ENCODE data around the gene CES1. TPM values are rescaled to one million over a fixed set of nuclear protein-coding genes. Genes with fewer than 3 reads are reported as not detected.

The CES1 gene
- total and polyA plus RNA-seq, 2 experiments from 2014 or later: 0.76 TPM; not detected in 1

- Histone ChIP-seq H2AFZ (no peak overlapping the region), H3K27me3 (replicated peaks; ENCODE audit: insufficient read depth) (no peaks in the 10 kb centered on the region), H3K79me2 (ENCODE audit: insufficient read depth) (no peaks in the 10 kb centered on the region), H3K4me2 (ENCODE audit: unreplicated experiment) (no peak overlapping the region), H4K20me1 (ENCODE audit: insufficient read depth) (no peaks in the 10 kb centered on the region), H3K36me3 (ENCODE audit: low read depth) (no peaks in the 10 kb centered on the region), H3F3A (ENCODE audit: insufficient read depth) (no peaks in the 10 kb centered on the region), H3K9me2 (ENCODE audit: insufficient read depth) (no peaks in the 10 kb centered on the region), H3K4me1 (ENCODE audit: insufficient read depth) (no peaks in the 10 kb centered on the region), H3K27ac (no peak overlapping the region), H3K9ac (no peak overlapping the region), H3K9me3 (ENCODE audit: low read depth) (no peaks in the 10 kb centered on the region), H3K4me3 (no peak overlapping the region)
- WGBS, 2 experiments (ENCODE audit: low coverage in 1 of 2, low lambda C conversion rate in 2 of 2, missing lambda C conversion rate in 2 of 2): 62 to 64% methylated on average over 7 of the region's 7 CpGs
- in situ Hi-C loops (cut with MboI): no loop called here
- TF ChIP-seq EZH2 (IDR thresholded peaks at IDR 0.05; ENCODE audit: insufficient read depth, poor library complexity, severe bottlenecking): no peak
- TF ChIP-seq EZH2phosphoT487 (IDR thresholded peaks at IDR 0.05; ENCODE audit: insufficient read depth, low read depth): no peak
- DNase-seq: no peak
Observed at GRCh38 chr16:55779402-55780094, 53.3 kb downstream of the CES1 start.

- Histone ChIP-seq H3K4me2 (ENCODE audit: unreplicated experiment) (no peak overlapping the region), H3K27me3 (replicated peaks; ENCODE audit: insufficient read depth) (no peaks in the 10 kb centered on the region), H2AFZ (no peak overlapping the region), H3K9me3 (ENCODE audit: low read depth) (no peaks in the 10 kb centered on the region), H3K9ac (no peak overlapping the region), H3K79me2 (ENCODE audit: insufficient read depth) (no peaks in the 10 kb centered on the region), H4K20me1 (ENCODE audit: insufficient read depth) (no peaks in the 10 kb centered on the region), H3K27ac (no peak overlapping the region), H3F3A (ENCODE audit: insufficient read depth) (no peaks in the 10 kb centered on the region), H3K9me2 (ENCODE audit: insufficient read depth) (no peaks in the 10 kb centered on the region), H3K36me3 (ENCODE audit: low read depth) (no peaks in the 10 kb centered on the region), H3K4me3 (no peak overlapping the region), H3K4me1 (ENCODE audit: insufficient read depth) (no peaks in the 10 kb centered on the region)
- TF ChIP-seq EZH2phosphoT487 (IDR thresholded peaks at IDR 0.05; ENCODE audit: insufficient read depth, low read depth) (no peak), EZH2 (IDR thresholded peaks at IDR 0.05; ENCODE audit: insufficient read depth, poor library complexity, severe bottlenecking) (no peak)
- in situ Hi-C loops (cut with MboI): no loop called here
- 76 to 85% methylated on average over 2 of the region's 2 CpGs for WGBS, 2 experiments (ENCODE audit: low coverage in 1 of 2, low lambda C conversion rate in 2 of 2, missing lambda C conversion rate in 2 of 2)
- DNase-seq: no peak
Observed at GRCh38 chr16:55778757-55779156, 54.1 kb downstream of the CES1 start.

GRCh38 chr16:55775857-55776256, 57.0 kb downstream of the CES1 start:
- TF ChIP-seq EZH2phosphoT487 (IDR thresholded peaks at IDR 0.05; ENCODE audit: insufficient read depth, low read depth) (no peak), EZH2 (IDR thresholded peaks at IDR 0.05; ENCODE audit: insufficient read depth, poor library complexity, severe bottlenecking) (no peak)
- Histone ChIP-seq H3K36me3 (ENCODE audit: low read depth) (no peaks in the 10 kb centered on the region), H3K4me1 (ENCODE audit: insufficient read depth) (no peaks in the 10 kb centered on the region)

GRCh38 chr16:55773859-55774549, 58.9 kb downstream of the CES1 start:
- TF ChIP-seq EZH2 (IDR thresholded peaks at IDR 0.05; ENCODE audit: insufficient read depth, poor library complexity, severe bottlenecking) (no peak), EZH2phosphoT487 (IDR thresholded peaks at IDR 0.05; ENCODE audit: insufficient read depth, low read depth) (no peak)
- H3F3A ChIP-seq (ENCODE audit: insufficient read depth): no peaks in the 10 kb centered on the region
- H3K79me2 ChIP-seq (ENCODE audit: insufficient read depth): no peaks in the 10 kb centered on the region
- in situ Hi-C loops (cut with MboI): no loop called here
- DNase-seq: peak; percentile 55
- H3K4me1 ChIP-seq (ENCODE audit: insufficient read depth): no peaks in the 10 kb centered on the region
- no peaks in the 10 kb centered on the region for H3K36me3 ChIP-seq (ENCODE audit: low read depth)
- H3K9me2 ChIP-seq (ENCODE audit: insufficient read depth): no peaks in the 10 kb centered on the region
- H3K27me3 ChIP-seq (replicated peaks; ENCODE audit: insufficient read depth): no peaks in the 10 kb centered on the region
- H3K9ac ChIP-seq: no peak overlapping the region
- no peak overlapping the region for H3K4me3 ChIP-seq
- no peaks in the 10 kb centered on the region for H4K20me1 ChIP-seq (ENCODE audit: insufficient read depth)
- no peak overlapping the region for H2AFZ ChIP-seq
- H3K9me3 ChIP-seq (ENCODE audit: low read depth): no peaks in the 10 kb centered on the region
- 36 to 51% methylated on average over 12 to 14 of the region's 14 CpGs for WGBS, 2 experiments (ENCODE audit: low coverage in 1 of 2, low lambda C conversion rate in 2 of 2, missing lambda C conversion rate in 2 of 2)
- H3K27ac ChIP-seq: no peak overlapping the region
- no peak overlapping the region for H3K4me2 ChIP-seq (ENCODE audit: unreplicated experiment)

More at GRCh38 chr16:55775857-55776256, 57.0 kb downstream of the CES1 start:
- H3K9me2 ChIP-seq (ENCODE audit: insufficient read depth): no peaks in the 10 kb centered on the region
- H3F3A ChIP-seq (ENCODE audit: insufficient read depth): no peaks in the 10 kb centered on the region
- in situ Hi-C loops (cut with MboI): no loop called here
- H3K9ac ChIP-seq: no peak overlapping the region
- H3K79me2 ChIP-seq (ENCODE audit: insufficient read depth): no peaks in the 10 kb centered on the region
- no peak for DNase-seq
- no peaks in the 10 kb centered on the region for H4K20me1 ChIP-seq (ENCODE audit: insufficient read depth)
- 57 to 64% methylated on average over 4 of the region's 4 CpGs for WGBS, 2 experiments (ENCODE audit: low coverage in 1 of 2, low lambda C conversion rate in 2 of 2, missing lambda C conversion rate in 2 of 2)
- H3K27ac ChIP-seq: no peak overlapping the region
- no peak overlapping the region for H3K4me2 ChIP-seq (ENCODE audit: unreplicated experiment)
- H2AFZ ChIP-seq: no peak overlapping the region
- no peak overlapping the region for H3K4me3 ChIP-seq
- no peaks in the 10 kb centered on the region for H3K27me3 ChIP-seq (replicated peaks; ENCODE audit: insufficient read depth)
- no peaks in the 10 kb centered on the region for H3K9me3 ChIP-seq (ENCODE audit: low read depth)

All from GM23248 (cell line).